Measurements from ENCODE around the gene TXNDC17.
"Not testable (repeated sequence)": the region's sequence is repeated elsewhere in the genome, so short reads cannot be mapped to it uniquely, and the experiment has no call there.

Gene TXNDC17

DNA sequence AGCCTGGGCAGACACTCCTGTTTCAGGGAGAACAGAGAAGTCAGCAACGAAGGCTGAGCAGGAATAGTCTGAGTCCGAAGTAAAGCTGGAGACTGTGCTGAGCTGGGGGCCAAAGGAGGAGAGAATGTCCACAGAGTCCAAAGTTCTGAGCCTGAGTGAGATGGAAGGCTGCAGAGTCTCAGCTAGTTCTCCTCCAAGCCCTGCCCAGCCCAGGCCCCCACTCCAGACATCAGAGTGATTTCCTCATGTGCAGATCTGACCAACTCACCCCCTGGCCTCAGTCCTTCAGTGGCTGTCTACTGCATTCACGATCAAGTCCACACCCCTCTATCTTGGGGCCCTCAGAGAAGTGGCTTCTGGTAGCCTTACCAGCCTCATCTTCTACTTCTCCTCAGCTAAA lies 50.7 kb downstream of the TXNDC17 start:
- POLR2A ChIA-PET, result no interaction called here
- no peak overlapping the region for H3K4me3 ChIP-seq (ENCODE audit: low read depth, low read length)
- CTCF ChIA-PET, result no interaction called here
- no peak for DNase-seq (ENCODE audit: low read depth, low spot score)
- TF ChIP-seq CTCF (IDR thresholded peaks at IDR 0.05; ENCODE audit: insufficient read depth, low read length, missing control alignments), result no peak

GRCh38 chr17:6691958-6692357 lies 51.1 kb downstream of the TXNDC17 start:
- POLR2A ChIA-PET; H3K4me3 ChIP-seq (ENCODE audit: low read depth, low read length); CTCF ChIA-PET; DNase-seq (ENCODE audit: low read depth, low spot score): not testable (repeated sequence)
